NCI-H748 (cell line): Measurements from ENCODE around the gene WBP1.
"Not testable (repeated sequence)": the region's sequence is repeated elsewhere in the genome, so short reads cannot be mapped to it uniquely, and the experiment has no call there.

Experiments
- DNase-seq: peaks from one replicate; lab custom pipeline; 2025; ENCODE audit not compliant: unreplicated experiment; lab: John Stamatoyannopoulos, UW

Gene WBP1

DNA sequence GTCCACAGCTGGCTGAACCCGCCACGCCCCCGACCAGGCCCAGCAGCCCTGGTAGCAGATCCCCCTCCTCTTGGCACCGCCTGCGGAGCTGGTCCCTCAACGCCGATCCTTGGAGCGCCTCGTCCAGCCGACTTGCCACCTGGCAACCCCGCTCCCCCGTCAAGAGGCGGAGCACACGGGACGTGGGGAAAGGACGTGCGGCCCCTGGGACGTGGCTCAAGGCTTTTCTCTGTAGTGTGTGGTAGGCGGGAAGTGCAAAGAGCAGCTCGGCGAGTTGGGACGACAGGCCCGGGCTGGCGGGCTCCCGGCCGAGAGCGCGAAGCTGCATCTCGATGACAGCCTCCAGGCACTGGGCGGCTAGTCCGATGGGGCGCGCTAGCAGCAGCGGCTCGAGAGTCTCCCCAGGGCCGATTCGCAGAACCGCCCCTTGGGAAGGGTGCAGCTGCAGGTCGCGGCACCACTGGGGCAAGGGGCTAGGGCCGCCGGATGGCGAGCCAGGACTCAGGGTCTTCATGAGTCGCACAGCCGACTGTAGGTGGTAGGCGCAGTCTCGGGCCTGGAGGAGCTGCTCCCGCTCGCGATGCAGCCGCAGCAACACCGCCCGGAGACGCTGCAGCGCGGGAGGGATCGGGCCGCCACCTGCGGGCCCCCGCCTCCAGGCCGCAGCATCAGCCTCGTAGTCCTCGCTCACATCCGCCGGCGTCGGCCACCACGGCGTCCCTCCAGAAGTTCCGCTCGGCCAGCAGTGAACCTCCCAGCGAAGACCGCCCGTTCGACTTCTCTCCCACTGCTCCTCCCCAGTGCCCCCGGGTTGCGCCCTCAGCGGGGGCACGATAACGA lies 23.9 kb downstream of the WBP1 start:
- DNase-seq, result peak; percentile 71

- peak; percentile 94 for DNase-seq
Measured at GRCh38 chr2:74482801-74483674, 24.8 kb downstream of the WBP1 start, which contains the start of the genes CCDC142 and TTC31. Gene CCDC142 (minus strand): TSS chr2:74482998. CDS start chr2:74482837, 161 bp downstream. Gene TTC31 (plus strand): TSS chr2:74483081. CDS start chr2:74483096, 15 bp downstream.

- DNase-seq, result not testable (repeated sequence)
Measured at GRCh38 chr2:74483675-74484164, 25.5 kb downstream of the WBP1 start.

DNA sequence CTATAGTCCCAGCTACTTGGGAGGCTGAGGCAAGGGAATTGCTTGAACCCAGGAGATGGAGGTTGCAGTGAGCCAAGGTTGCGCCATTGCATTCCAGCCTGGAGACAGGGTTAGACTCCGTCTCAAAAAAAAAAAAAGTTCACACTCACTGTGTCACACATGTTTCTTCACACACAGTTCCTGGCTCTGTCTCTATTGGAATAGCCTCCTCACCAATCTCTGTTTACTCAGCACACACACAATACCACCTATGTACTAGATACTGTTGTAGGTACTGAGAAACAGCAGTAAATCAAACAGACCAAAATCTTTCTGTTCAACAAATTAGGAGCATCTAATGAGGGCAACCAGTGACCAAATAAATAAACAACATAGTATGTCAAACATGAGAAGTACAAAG lies 27.9 kb downstream of the WBP1 start:
- DNase-seq, result no peak

GRCh38 chr2:74488643-74489481 lies 30.6 kb downstream of the WBP1 start:
- no peak for DNase-seq

DNA sequence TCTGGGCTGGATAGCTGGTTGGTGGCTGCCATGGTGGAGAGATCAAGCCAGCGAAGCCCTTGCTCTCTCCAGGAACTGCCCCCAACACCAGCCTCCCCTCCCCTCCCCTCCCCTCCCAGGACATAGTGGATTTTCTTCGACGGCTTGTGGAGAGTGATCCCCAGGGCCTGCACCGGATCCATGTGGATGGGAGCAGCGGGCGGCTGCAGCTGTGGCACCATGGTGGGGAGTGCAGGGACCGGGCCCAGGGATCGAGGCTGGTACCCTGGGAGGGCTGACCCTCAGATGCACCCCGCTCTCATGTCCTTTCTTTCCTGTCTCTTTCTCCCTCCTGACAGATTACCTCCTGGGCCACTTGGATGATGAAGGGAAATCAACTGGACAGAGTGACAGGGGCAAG lies 31.7 kb downstream of the WBP1 start:
- DNase-seq, result no peak

DNA sequence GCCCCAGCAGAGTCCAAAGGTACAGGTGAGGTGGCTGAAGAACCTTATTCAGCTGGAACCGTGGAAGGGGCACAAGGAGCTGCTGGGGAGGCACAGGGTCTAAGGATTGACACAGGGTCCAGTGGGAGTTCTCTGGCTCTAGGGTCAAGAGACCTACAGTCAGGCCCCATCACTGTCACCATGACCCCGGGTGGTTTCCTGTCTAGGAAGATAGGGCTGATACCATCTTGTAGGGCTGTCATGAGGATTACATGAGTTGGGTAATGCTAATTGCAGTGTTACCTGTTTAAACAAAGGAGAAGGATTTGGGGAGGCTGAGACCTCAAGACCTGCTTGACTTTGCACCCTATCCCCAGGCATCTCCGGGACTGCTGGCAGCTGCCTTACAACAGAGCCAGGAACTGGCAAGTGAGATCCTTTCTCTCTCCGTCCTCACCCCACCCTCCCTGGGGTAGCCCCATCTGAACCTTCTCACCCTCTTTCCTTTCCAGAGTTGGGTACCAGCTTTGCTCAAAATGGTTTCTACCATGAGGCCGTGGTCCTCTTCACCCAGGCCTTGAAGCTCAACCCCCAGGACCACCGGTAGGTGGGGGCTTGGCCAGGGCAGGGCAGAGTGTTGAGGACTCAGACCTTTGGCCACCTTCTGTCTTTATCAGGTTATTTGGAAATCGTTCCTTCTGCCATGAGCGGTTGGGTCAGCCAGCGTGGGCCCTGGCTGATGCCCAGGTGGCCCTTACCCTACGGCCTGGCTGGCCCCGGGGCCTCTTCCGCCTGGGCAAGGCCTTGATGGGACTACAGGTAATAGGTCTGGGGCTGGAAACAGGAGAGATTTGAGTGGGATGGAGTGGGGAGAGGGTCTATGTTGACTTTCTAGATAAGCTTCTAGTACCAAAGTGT lies 33.7 kb downstream of the WBP1 start:
- DNase-seq, result no peak

GRCh38 chr2:74493546-74493945 lies 35.3 kb downstream of the WBP1 start:
- DNase-seq, result no peak

DNA sequence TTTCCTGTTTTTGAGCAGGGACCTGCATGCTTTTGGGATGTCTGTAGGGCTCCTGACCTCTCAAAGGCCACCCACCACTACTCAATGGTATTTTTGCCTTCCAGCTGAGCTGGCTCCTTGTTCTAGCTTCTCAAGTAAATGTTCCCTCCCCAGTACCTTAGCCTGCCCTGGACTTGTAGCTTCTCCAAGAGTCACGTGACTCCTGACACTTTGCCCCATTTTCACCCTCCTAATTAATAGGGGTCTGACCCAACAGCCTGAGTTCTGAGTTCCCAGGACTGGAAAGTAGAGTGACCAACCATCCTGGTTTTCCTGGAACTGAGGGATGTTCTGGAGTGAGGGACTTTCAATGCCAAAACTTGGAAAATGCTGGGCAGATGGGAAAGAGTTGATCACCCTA lies 37.2 kb downstream of the WBP1 start:
- no peak for DNase-seq

- no peak for DNase-seq
Measured at GRCh38 chr2:74496997-74497776, 38.9 kb downstream of the WBP1 start.

DNA sequence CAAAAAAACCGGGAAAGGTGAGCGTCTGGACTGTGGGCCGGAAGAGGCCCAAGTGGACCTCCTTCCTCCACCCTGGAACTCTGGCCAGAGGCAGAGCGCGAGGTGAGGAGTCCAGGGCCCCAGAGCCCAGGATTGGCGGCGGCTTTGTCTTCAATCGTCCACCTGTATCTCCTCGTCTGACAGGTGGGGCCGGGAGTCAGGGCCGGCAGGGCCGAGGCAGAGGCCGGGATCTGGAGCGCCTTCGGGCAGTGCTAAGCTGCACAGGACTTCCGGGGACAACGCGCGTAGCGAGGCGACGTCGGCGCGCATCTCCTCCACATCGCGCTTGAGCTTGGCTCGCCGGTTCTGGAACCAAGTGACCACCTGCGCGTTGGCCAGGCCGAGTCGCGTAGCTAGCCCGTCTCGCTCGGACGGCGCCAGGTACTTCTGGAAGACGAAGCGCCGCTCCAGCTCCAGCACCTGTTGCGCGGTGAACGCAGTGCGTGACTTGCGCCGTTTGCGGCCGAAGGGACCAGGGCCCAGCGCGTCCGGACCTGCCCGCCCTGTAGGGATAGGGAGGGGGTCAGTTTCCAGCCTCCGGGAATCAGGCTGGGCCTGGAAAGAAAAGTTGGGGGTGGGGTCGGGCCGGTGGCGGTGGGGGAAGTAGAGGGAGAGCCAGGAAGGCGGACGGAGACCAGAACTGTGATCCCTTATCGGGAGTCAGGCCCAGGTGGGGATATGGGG lies 39.7 kb downstream of the WBP1 start:
- peak; percentile 53 for DNase-seq

DNA sequence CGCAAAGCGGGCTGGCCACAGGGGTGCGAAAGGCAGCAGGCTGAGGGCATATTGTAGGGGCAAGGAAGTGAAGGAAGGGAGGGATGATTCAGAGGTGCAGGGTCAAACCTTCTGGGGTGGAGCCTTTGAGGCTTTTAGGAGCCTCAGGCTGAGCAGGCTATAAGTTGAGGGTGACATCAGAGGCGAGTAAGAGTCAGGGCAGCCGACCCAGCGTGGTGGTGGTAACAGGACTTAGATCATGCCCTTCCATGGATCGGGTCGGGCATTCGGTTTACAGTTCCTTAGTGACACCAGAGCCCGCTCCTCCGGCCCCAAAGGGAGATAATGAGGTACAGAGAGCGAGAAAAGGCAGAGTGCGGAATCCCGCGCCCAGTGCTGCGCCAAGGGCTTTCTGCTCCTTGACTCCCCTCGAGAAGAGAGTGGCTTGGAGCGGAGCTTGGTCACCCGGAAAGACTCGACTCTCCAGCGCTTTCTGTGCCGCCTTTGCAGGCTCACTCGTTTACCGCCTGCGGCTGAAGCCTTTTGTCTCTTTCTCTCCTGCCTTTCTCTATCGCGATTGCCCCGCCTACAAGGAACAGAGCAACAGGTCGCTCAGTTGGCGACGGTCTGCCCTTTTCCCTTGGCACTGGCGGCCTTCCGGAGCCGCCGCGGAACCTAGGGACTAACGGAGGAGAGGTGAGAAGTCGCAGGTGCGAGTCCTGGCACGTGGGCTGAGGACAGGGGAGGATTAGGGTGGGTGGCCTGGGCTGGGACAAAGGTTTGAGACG lies 40.4 kb downstream of the WBP1 start:
- no peak for DNase-seq

DNA sequence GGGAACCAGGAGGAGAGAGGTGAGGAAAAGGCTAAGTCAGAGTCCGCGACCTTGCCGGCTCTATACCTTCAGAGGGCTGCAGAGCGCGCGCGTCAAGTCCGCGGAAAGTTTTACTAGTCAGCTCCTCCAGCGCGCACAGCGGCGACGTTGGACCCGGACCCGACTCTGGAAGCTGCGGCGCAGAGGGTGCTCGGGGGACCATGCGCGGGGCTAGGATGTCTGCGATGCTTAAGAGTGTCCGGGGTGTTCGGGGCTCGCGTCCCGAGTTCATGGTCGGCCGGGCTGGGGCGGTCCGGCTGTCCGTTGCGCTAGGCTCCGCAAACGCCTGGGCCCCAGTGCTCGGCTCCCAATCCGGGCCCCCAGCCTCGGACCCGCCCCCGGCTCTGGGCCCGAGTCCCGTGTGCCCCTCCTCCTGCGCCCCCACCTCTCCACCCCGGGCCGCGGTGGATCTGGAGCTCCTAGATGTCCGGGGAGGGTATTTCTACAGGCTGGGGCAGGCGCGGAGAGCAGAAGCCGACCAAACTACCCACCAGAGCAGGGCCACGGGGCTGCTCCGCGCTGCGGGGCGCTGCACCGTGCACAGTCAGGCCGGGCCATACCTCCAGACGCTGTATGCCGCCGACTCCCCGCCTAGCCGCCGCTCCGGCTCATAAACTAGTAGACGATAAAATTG lies 41.2 kb downstream of the WBP1 start, which contains the start of gene LBX2:
TSS of gene LBX2 (minus strand) at position 337 of the 673 bp plus-strand sequence. CDS start at position 271, 66 bp downstream.
- DNase-seq, result no peak

GRCh38 chr2:74499940-74500577 lies 41.8 kb downstream of the WBP1 start:
- no peak for DNase-seq

GRCh38 chr2:74500578-74500946 lies 42.3 kb downstream of the WBP1 start:
- no peak for DNase-seq

GRCh38 chr2:74501335-74502071 lies 43.3 kb downstream of the WBP1 start:
- DNase-seq, result no peak
